Mesenchymal stem cell (in vitro differentiated cells and primary cell): ENCODE results near the gene USP47.

Experiments used
- DNase-seq: peaks from one replicate; pipeline ENCODE4 v3.0.0-alpha.2; 2013
- H2AFZ ChIP-seq: one replicate; pipeline ENCODE4 v1.6.1; 2013; ENCODE audit warnings: low read depth, mild to moderate bottlenecking, control low read depth, inconsistent platforms, low read length, moderate library complexity
- H2AK5ac ChIP-seq: 2 replicates; pipeline ENCODE4 v1.6.1; 2013; ENCODE audit warnings: low read length, moderate library complexity, mild to moderate bottlenecking, inconsistent platforms; ENCODE audit not compliant: severe bottlenecking
- H2BK120ac ChIP-seq: one replicate; pipeline ENCODE4 v1.6.1; 2013; ENCODE audit warnings: low read depth, mild to moderate bottlenecking, inconsistent platforms, low read length, moderate library complexity
- H2BK12ac ChIP-seq, 2 experiments: one replicate each; pipeline ENCODE4 v1.6.1; 2013; ENCODE audit warnings: inconsistent platforms in 2 of 2, low read length in 2 of 2, mild to moderate bottlenecking in 2 of 2, moderate library complexity in 2 of 2, control low read depth in 1 of 2
- H2BK15ac ChIP-seq: one replicate; pipeline ENCODE4 v1.6.1; 2013; ENCODE audit warnings: mild to moderate bottlenecking, low read depth, inconsistent platforms; ENCODE audit not compliant: poor library complexity, severe bottlenecking
- H2BK5ac ChIP-seq: 2 replicates; pipeline ENCODE4 v1.6.1; 2013; ENCODE audit warnings: low read depth, mild to moderate bottlenecking, low read length, control low read depth, inconsistent platforms; ENCODE audit not compliant: poor library complexity, severe bottlenecking
- H3K14ac ChIP-seq, 2 experiments: one replicate each; pipeline ENCODE4 v1.6.1; 2013; ENCODE audit warnings: inconsistent platforms in 2 of 2, low read length in 2 of 2, control low read depth in 1 of 2, mild to moderate bottlenecking in 1 of 2, moderate library complexity in 1 of 2
- H3K18ac ChIP-seq, 2 experiments: one replicate each; pipeline ENCODE4 v1.6.1; 2013; ENCODE audit warnings: inconsistent platforms in 2 of 2, low read length in 2 of 2, control low read depth in 1 of 2, low read depth in 1 of 2, mild to moderate bottlenecking in 1 of 2
- H3K23ac ChIP-seq, 2 experiments: one replicate each; pipeline ENCODE4 v1.6.1; 2013; ENCODE audit warnings: inconsistent platforms in 2 of 2, low read length in 2 of 2, mild to moderate bottlenecking in 2 of 2, moderate library complexity in 2 of 2, control low read depth in 1 of 2
- H3K27ac ChIP-seq: 2 replicates; pipeline ENCODE4 v1.5.1; 2013; ENCODE audit warnings: mild to moderate bottlenecking, moderate library complexity, low read length, control low read depth, inconsistent platforms; ENCODE audit not compliant: poor library complexity, severe bottlenecking
- H3K27me3 ChIP-seq, 2 experiments: 2 replicates each; pipeline versions ENCODE4 v1.6.1 to v1.7.0; 2013; ENCODE audit warnings: low read length in 2 of 2, mild to moderate bottlenecking in 2 of 2, moderate library complexity in 2 of 2, control low read depth in 1 of 2, inconsistent platforms in 1 of 2; ENCODE audit not compliant: control insufficient read depth in 1 of 2, insufficient read depth in 1 of 2
- H3K36me3 ChIP-seq, 2 experiments: 2 replicates each; pipeline versions ENCODE4 v1.6.1 to v1.7.0; 2013; ENCODE audit warnings: low read length in 2 of 2, control low read depth in 1 of 2, inconsistent platforms in 1 of 2, low read depth in 1 of 2, mild to moderate bottlenecking in 1 of 2; ENCODE audit not compliant: insufficient read depth in 2 of 2, control insufficient read depth in 1 of 2
- H3K4ac ChIP-seq, 2 experiments: one replicate each; pipeline ENCODE4 v1.6.1; 2013; ENCODE audit warnings: inconsistent platforms in 2 of 2, low read length in 2 of 2, mild to moderate bottlenecking in 2 of 2, moderate library complexity in 2 of 2, control low read depth in 1 of 2, low read depth in 1 of 2
- H3K4me1 ChIP-seq: 2 replicates; pipeline ENCODE4 v1.6.1; 2013; ENCODE audit warnings: low read depth, low read length, control low read depth; ENCODE audit not compliant: control insufficient read depth, insufficient read depth
- H3K4me2 ChIP-seq: 2 replicates; pipeline ENCODE4 v1.6.1; 2013; ENCODE audit warnings: low read length, mild to moderate bottlenecking, inconsistent platforms; ENCODE audit not compliant: poor library complexity, severe bottlenecking
- H3K4me3 ChIP-seq, 2 experiments: 2 replicates each; pipeline versions ENCODE4 v1.5.1 to v1.7.0; 2013; ENCODE audit warnings: low read length in 2 of 2, mild to moderate bottlenecking in 2 of 2, control low read depth in 1 of 2, low read depth in 1 of 2; ENCODE audit not compliant: insufficient read depth in 1 of 2
- H3K79me1 ChIP-seq: replicated peaks from 2 replicates; pipeline ENCODE4 v1.6.1; 2013; ENCODE audit warnings: mild to moderate bottlenecking, control low read depth, low read length, inconsistent platforms; ENCODE audit not compliant: poor library complexity, severe bottlenecking
- H3K9ac ChIP-seq: 2 replicates; pipeline ENCODE4 v1.7.0; 2013; ENCODE audit warnings: mild to moderate bottlenecking, low read length, moderate library complexity
- H3K9me3 ChIP-seq: 2 replicates; pipeline ENCODE4 v1.7.0; 2013; ENCODE audit warnings: mild to moderate bottlenecking, low read length; ENCODE audit not compliant: control insufficient read depth
- H4K8ac ChIP-seq: one replicate; pipeline ENCODE4 v1.6.1; 2013; ENCODE audit warnings: inconsistent platforms, mild to moderate bottlenecking, low read length, moderate library complexity
- H4K91ac ChIP-seq: one replicate; pipeline ENCODE4 v1.6.1; 2013; ENCODE audit warnings: mild to moderate bottlenecking, low read length, inconsistent platforms
- WGBS: methylation state at CpG from one replicate; pipeline ENCODE4 v1.1.7; 2013; ENCODE audit warnings: mixed read lengths; 5-methylcytosine and 5-hydroxymethylcytosine counted together

USP47 gene

DNA sequence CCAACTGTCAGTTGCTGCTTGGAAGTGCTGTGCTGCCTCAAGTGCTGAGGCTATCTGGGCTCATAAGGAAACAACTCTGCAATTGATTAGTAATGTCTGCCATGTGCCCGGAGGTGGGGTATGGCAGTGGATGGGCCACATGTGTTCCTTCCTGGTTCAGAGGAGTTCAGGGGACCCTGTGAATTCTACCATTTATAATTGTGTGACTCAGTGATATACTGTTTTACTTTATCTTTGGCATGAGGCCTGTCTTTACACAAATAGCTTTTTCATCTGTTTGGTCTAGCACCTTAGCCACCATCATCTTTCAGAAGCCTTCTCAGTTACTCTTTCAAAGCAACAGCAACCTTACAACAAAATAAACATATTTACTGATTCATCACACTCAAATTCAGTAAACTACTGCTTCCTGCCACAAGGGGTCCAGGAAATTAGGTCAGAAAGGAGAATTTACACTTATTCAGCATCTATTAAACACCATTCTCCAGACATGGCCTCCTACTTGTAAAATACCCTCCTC, 145.8 kb downstream of the USP47 start:
- no peak overlapping the region for H3K14ac ChIP-seq
- H3K79me1 ChIP-seq, result peaks cover 28% of the 10 kb centered on the region
- no peak overlapping the region for H2BK120ac ChIP-seq
- peak overlapping the region; percentile 84 for H3K27ac ChIP-seq
- H2BK15ac ChIP-seq, result no peak overlapping the region
- H3K36me3 ChIP-seq, result peaks cover 0 to 31% of the 10 kb centered on the region in 2 experiments
- H2BK5ac ChIP-seq, result no peak overlapping the region
- no peak overlapping the region for H2AK5ac ChIP-seq
- H2BK12ac ChIP-seq, result no peak overlapping the region
- peaks cover 24% of the 10 kb centered on the region for H3K4me1 ChIP-seq
- no peak overlapping the region for H2AFZ ChIP-seq
- no peak overlapping the region for H3K23ac ChIP-seq
- peak overlapping the region; percentile 14 to 34 for H3K18ac ChIP-seq
- H3K4ac ChIP-seq, result peak overlapping the region in 1 of 2 experiments; percentile 19
- H4K8ac ChIP-seq, result peak overlapping the region; percentile 10
- H3K9ac ChIP-seq, result peak overlapping the region; percentile 3
- H3K27me3 ChIP-seq, result no peaks in the 10 kb centered on the region
- no peak overlapping the region for H4K91ac ChIP-seq
- WGBS, result 18% methylated on average over 1 of the region's 1 CpG
- H3K9me3 ChIP-seq, result no peaks in the 10 kb centered on the region
- no peak overlapping the region for H3K4me2 ChIP-seq
- peak; percentile 91 for DNase-seq
- no peak overlapping the region for H3K4me3 ChIP-seq

DNA sequence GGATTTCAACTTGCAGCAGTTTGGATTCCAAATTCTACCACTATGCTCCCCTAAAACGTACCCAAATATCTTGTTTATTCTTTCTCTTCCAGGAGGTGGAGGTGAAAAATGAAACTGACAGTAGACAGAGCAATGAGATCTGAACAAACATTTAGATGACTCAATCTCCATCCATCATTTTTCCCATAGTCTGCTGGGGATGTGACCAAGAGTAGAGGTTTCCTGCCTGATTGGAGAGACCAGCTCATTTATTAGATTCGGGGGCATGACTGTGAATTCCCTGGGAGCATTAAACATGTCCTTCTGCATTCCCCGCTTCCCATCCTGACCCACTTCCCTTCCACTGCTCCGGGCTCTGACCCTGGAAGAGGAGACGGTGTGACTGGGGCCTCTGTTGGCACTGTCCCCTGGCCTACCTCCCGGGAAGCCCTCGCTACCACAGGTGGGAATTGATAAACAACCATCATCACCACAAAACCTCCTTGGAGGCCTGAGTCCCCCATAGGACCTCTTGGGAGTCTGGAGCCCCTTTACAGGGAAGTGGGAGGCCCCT, 146.4 kb downstream of the USP47 start:
- no peak overlapping the region for H3K4me3 ChIP-seq
- peaks cover 24% of the 10 kb centered on the region for H3K4me1 ChIP-seq
- H3K36me3 ChIP-seq, result peaks cover 0 to 25% of the 10 kb centered on the region in 2 experiments
- H3K27ac ChIP-seq, result peak overlapping the region; percentile 84
- H3K4me2 ChIP-seq, result no peak overlapping the region
- WGBS, result 0% methylated on average over 6 of the region's 7 CpGs
- peak overlapping the region; percentile 96 for H2AK5ac ChIP-seq
- peak overlapping the region; percentile 87 for H2BK15ac ChIP-seq
- H3K23ac ChIP-seq, result peak overlapping the region in 1 of 2 experiments; percentile 55
- peak overlapping the region; percentile 87 for H4K8ac ChIP-seq
- peak overlapping the region; percentile 3 for H3K9ac ChIP-seq
- peak overlapping the region; percentile 40 to 93 for H2BK12ac ChIP-seq
- peak overlapping the region; percentile 71 for H2BK5ac ChIP-seq
- no peaks in the 10 kb centered on the region for H3K9me3 ChIP-seq
- peak overlapping the region; percentile 80 for H4K91ac ChIP-seq
- peaks cover 25% of the 10 kb centered on the region for H3K79me1 ChIP-seq
- peak overlapping the region; percentile 95 for H2BK120ac ChIP-seq
- peak; percentile 91 for DNase-seq
- H2AFZ ChIP-seq, result no peak overlapping the region
- H3K18ac ChIP-seq, result peak overlapping the region; percentile 86 to 92
- peak overlapping the region; percentile 1 to 78 for H3K4ac ChIP-seq
- H3K27me3 ChIP-seq, result no peaks in the 10 kb centered on the region
- H3K14ac ChIP-seq, result no peak overlapping the region

DNA sequence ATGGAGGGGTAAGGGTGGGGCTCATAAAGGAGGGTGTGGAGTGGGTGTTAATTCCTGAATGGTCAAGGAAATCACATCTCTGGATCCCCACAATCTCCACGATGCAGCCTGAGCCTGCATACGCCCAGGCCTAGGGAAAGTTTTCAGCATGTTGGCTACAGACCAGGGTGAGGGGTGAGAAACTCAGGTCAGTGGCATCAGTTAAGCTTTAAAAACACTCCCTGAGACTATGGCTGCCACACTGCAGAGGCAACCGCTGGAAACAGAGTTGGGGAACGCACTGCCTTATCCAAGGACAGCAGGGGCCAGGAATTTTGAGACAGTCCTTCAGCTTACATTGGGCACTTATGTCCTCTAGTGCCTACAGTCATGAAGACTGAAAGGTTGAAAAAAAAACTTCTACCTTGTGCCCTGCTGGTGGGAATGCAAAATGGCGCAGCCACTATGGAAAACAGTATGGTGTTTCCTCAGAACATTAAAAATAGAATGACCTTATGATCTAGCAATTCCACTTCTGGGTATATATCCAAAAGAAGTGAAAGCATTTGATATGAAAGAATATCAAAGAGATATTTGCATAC, 147.0 kb downstream of the USP47 start:
- Histone ChIP-seq H3K27ac (peak overlapping the region; percentile 84), H2AFZ (no peak overlapping the region), H3K9ac (no peak overlapping the region), H3K18ac (peak overlapping the region; percentile 86 to 92), H2BK120ac (peak overlapping the region; percentile 95), H3K4me1 (peaks cover 22% of the 10 kb centered on the region), H4K8ac (peak overlapping the region; percentile 87), H3K23ac (peak overlapping the region in 1 of 2 experiments; percentile 55), H3K9me3 (no peaks in the 10 kb centered on the region), H4K91ac (peak overlapping the region; percentile 90), H3K4me3 (no peak overlapping the region), H3K4me2 (no peak overlapping the region), H2BK12ac (peak overlapping the region; percentile 40 to 93), H3K14ac (peak overlapping the region in 1 of 2 experiments; percentile 83), H2AK5ac (peak overlapping the region; percentile 96), H3K79me1 (peaks cover 23% of the 10 kb centered on the region), H3K4ac (peak overlapping the region; percentile 78), H3K36me3 (peaks cover 0 to 19% of the 10 kb centered on the region in 2 experiments), H2BK15ac (peak overlapping the region; percentile 87), H3K27me3 (no peaks in the 10 kb centered on the region), H2BK5ac (peak overlapping the region; percentile 71)
- 82% methylated on average over 4 of the region's 5 CpGs for WGBS
- DNase-seq, result no peak
